GM12892 (cell line): ENCODE measurements around the gene OBSCN.

Experiments used
- POLR2A ChIP-seq: IDR thresholded peaks from 2 replicates; pipeline ENCODE4 v1.6.1; 2011; ENCODE audit warnings: low read depth, low read length, control low read depth
- POLR2AphosphoS5 ChIP-seq: IDR thresholded peaks from 2 replicates; pipeline ENCODE4 v1.6.1; 2011; ENCODE audit warnings: low read depth, low read length, control low read depth

GRCh38 chr1:228178737-228179684 lies 28.8 kb upstream of the OBSCN start:
- TF ChIP-seq POLR2AphosphoS5 (no peak), POLR2A (no peak)
